Lower leg skin (tissue), 3 donors: ENCODE measurements around the gene SNX4.

Experiments
- CTCF ChIP-seq, 3 donors: fragments of 450-650 bp; IDR thresholded peaks; one replicate each; pipeline ENCODE4 v1.5.1; 2016; ENCODE audit warnings: antibody characterized with exemption in 3 of 3, mild to moderate bottlenecking in 3 of 3, moderate library complexity in 2 of 3
- POLR2A ChIP-seq, 2 donors: fragments of 450-650 bp; IDR thresholded peaks; one replicate each; pipeline ENCODE4 v1.6.1; 2016 to 2017; ENCODE audit warnings: antibody characterized with exemption in 2 of 2, mild to moderate bottlenecking in 1 of 2, moderate library complexity in 1 of 2

GRCh38 chr3:125498630-125499029 lies 21.4 kb downstream of the SNX4 start:
- TF ChIP-seq CTCF (IDR thresholded peaks at IDR 0.05) (no peak), POLR2A (IDR thresholded peaks at IDR 0.05) (no peak)
